Esophagus squamous epithelium (tissue), 4 donors: Measurements from ENCODE around the gene PTPRD.

Experiments used
- POLR2A ChIP-seq, 4 donors: fragments of 450-650 bp; IDR thresholded peaks; one replicate each; pipeline ENCODE4 v1.6.1; 2017; ENCODE audit warnings: antibody characterized with exemption in 4 of 4, mild to moderate bottlenecking in 4 of 4, moderate library complexity in 3 of 4
- TF ChIP-seq, protein P1 (sequence below), 6 experiments: fragments of 450-650 bp in 4 of 6; fragments of 200-600 bp in 2 of 6; sonication (generic) in 2 of 6; IDR thresholded peaks; one replicate each; pipeline ENCODE4 v1.5.1; 2016 to 2019; ENCODE audit warnings: antibody characterized with exemption in 6 of 6, mild to moderate bottlenecking in 4 of 6, moderate library complexity in 4 of 6

DNA sequence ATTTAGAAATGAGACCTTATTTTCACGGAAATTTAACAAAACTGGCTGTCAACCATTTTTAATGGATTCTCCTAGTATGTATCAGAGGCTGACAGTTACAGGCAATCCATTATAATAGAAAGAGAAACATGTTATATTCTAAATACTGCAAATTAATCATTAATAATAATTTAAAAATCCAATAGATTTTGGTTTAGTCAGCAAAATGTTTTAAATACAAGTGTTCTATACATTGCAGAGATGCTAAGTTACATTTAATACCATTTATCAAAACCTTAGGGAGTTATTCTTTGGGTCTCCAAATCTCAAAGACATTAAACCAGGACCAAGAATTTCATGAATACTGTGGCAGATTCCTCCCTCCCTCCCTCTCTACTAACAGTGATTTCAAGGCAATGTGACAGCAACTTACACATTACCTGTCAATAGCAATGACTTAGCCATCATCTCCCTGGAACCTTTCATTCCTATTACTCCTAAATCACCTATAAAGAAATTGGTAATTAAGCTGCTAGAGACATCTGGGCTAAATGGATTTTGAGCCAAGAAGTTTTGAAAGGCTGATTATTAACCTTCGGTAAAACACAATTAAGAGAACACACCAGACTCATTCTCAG, 2044.7 kb downstream of the PTPRD start:
- TF ChIP-seq, protein P1, sequence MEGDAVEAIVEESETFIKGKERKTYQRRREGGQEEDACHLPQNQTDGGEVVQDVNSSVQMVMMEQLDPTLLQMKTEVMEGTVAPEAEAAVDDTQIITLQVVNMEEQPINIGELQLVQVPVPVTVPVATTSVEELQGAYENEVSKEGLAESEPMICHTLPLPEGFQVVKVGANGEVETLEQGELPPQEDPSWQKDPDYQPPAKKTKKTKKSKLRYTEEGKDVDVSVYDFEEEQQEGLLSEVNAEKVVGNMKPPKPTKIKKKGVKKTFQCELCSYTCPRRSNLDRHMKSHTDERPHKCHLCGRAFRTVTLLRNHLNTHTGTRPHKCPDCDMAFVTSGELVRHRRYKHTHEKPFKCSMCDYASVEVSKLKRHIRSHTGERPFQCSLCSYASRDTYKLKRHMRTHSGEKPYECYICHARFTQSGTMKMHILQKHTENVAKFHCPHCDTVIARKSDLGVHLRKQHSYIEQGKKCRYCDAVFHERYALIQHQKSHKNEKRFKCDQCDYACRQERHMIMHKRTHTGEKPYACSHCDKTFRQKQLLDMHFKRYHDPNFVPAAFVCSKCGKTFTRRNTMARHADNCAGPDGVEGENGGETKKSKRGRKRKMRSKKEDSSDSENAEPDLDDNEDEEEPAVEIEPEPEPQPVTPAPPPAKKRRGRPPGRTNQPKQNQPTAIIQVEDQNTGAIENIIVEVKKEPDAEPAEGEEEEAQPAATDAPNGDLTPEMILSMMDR (IDR thresholded peaks at IDR 0.05) = no peak
- no peak for TF ChIP-seq POLR2A (IDR thresholded peaks at IDR 0.05)
